GM23338 (cell line): ENCODE results near the gene TBC1D3H.
"Not testable (repeated sequence)": the region's sequence is repeated elsewhere in the genome, so short reads cannot be mapped to it uniquely, and the experiment has no call there.

Source experiments
- CREB1 ChIP-seq: fragments of 250-450 bp; sonication (Bioruptor Pico); IDR thresholded peaks from 2 replicates; pipeline ENCODE4 v1.5.0; 2020; ENCODE audit warnings: low read depth, mild to moderate bottlenecking, moderate library complexity
- EZH2 ChIP-seq: fragments of 200-600 bp; sonication (generic); IDR thresholded peaks from one replicate; pipeline ENCODE4 v1.8.0; 2017; ENCODE audit warnings: antibody characterized with exemption, mild to moderate bottlenecking, low read depth; ENCODE audit not compliant: unreplicated experiment
- EZH2phosphoT487 ChIP-seq: fragments of 200-600 bp; sonication (generic); IDR thresholded peaks from one replicate; pipeline ENCODE4 v1.8.1; 2018; ENCODE audit warnings: antibody characterized with exemption; ENCODE audit not compliant: unreplicated experiment
- JUNB ChIP-seq: IDR thresholded peaks from one replicate; pipeline ENCODE4 v1.6.1; 2016; ENCODE audit warnings: antibody characterized with exemption; ENCODE audit not compliant: unreplicated experiment
- NANOG ChIP-seq: IDR thresholded peaks from 2 replicates; pipeline ENCODE4 v1.6.1; 2016; ENCODE audit warnings: antibody characterized with exemption, borderline replicate concordance
- POLR2AphosphoS5 ChIP-seq: IDR thresholded peaks from 2 replicates; pipeline ENCODE4 v1.6.1; 2016; ENCODE audit warnings: antibody characterized with exemption, low read depth
- STAT1 ChIP-seq: IDR thresholded peaks from one replicate; pipeline ENCODE4 v1.6.1; 2016; ENCODE audit warnings: antibody characterized with exemption; ENCODE audit not compliant: unreplicated experiment
- ZNF114 ChIP-seq: fragments of 250-450 bp; sonication (Bioruptor Pico); IDR thresholded peaks from 2 replicates; pipeline ENCODE4 v1.5.0; 2020; ENCODE audit warnings: mild to moderate bottlenecking, moderate library complexity
- TF ChIP-seq, protein P1 (sequence below), 2 experiments: fragments of 200-600 bp in 1 of 2; sonication (generic) in 1 of 2; conservative IDR thresholded peaks; 2 replicates each; pipeline versions ENCODE4 v1.5.1 to v1.6.1; 2016 to 2017; ENCODE audit warnings: antibody characterized with exemption in 2 of 2, low read depth in 2 of 2, mild to moderate bottlenecking in 2 of 2, moderate library complexity in 1 of 2
- TF ChIP-seq, protein P2 (sequence below): IDR thresholded peaks from one replicate; pipeline ENCODE4 v1.6.1; 2018; ENCODE audit warnings: antibody characterized with exemption; ENCODE audit not compliant: unreplicated experiment
- TF ChIP-seq, protein P3 (sequence below): IDR thresholded peaks from 2 replicates; pipeline ENCODE4 v1.6.1; 2016; ENCODE audit warnings: antibody characterized with exemption

DNA sequence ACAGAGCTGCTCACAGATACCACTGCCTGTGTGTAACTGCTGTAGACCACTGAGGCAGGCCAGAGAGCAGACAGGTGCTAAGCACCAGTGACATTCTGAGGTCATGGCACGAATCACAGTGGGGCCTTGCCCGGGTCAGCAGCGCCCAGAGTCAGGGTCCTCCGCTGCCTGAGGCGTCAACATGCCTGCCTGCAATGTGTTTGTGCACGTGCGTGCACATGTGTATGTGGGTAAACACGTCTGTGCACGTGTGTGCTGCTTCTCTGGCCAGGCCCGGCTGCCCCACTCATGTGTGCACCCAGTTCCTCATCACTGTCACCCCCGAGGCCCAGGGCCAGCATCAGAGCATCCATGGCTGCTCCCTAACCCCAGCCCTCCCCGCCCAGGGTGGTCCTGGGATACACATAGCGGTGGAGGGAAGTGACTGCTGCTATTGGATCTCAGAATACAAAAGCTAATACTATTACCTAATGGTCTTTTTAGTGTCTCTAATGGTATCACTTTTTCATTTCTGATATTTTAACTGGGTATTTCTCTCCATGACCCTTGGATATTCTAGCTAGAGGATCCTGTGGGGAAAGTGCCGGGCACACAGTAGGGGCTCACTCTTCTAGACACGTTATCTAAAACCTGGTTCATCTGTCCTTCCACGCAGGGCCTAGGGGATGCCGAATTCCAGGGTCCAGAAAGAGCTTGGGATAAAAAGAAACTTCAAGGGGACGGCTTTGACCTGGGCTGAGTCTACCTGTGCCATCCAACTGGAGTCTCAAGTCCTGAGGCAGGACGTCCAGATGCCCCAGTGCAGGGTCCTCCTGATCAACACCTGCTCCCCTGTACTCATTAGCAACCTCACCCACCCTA, at the start of gene TBC1D3H:
- TF ChIP-seq EZH2phosphoT487; POLR2AphosphoS5; EZH2; ZNF114 (CRISPR knock-in tag); STAT1; CREB1 (CRISPR knock-in tag); NANOG; JUNB: not testable (repeated sequence)
- TF ChIP-seq, protein P1, sequence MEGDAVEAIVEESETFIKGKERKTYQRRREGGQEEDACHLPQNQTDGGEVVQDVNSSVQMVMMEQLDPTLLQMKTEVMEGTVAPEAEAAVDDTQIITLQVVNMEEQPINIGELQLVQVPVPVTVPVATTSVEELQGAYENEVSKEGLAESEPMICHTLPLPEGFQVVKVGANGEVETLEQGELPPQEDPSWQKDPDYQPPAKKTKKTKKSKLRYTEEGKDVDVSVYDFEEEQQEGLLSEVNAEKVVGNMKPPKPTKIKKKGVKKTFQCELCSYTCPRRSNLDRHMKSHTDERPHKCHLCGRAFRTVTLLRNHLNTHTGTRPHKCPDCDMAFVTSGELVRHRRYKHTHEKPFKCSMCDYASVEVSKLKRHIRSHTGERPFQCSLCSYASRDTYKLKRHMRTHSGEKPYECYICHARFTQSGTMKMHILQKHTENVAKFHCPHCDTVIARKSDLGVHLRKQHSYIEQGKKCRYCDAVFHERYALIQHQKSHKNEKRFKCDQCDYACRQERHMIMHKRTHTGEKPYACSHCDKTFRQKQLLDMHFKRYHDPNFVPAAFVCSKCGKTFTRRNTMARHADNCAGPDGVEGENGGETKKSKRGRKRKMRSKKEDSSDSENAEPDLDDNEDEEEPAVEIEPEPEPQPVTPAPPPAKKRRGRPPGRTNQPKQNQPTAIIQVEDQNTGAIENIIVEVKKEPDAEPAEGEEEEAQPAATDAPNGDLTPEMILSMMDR (conservative IDR thresholded peaks at IDR 0.05; ENCODE audit: low read depth in 2 of 2) = not testable (repeated sequence)
- TF ChIP-seq, protein P2, sequence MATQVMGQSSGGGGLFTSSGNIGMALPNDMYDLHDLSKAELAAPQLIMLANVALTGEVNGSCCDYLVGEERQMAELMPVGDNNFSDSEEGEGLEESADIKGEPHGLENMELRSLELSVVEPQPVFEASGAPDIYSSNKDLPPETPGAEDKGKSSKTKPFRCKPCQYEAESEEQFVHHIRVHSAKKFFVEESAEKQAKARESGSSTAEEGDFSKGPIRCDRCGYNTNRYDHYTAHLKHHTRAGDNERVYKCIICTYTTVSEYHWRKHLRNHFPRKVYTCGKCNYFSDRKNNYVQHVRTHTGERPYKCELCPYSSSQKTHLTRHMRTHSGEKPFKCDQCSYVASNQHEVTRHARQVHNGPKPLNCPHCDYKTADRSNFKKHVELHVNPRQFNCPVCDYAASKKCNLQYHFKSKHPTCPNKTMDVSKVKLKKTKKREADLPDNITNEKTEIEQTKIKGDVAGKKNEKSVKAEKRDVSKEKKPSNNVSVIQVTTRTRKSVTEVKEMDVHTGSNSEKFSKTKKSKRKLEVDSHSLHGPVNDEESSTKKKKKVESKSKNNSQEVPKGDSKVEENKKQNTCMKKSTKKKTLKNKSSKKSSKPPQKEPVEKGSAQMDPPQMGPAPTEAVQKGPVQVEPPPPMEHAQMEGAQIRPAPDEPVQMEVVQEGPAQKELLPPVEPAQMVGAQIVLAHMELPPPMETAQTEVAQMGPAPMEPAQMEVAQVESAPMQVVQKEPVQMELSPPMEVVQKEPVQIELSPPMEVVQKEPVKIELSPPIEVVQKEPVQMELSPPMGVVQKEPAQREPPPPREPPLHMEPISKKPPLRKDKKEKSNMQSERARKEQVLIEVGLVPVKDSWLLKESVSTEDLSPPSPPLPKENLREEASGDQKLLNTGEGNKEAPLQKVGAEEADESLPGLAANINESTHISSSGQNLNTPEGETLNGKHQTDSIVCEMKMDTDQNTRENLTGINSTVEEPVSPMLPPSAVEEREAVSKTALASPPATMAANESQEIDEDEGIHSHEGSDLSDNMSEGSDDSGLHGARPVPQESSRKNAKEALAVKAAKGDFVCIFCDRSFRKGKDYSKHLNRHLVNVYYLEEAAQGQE = not testable (repeated sequence)
- TF ChIP-seq, protein P3, sequence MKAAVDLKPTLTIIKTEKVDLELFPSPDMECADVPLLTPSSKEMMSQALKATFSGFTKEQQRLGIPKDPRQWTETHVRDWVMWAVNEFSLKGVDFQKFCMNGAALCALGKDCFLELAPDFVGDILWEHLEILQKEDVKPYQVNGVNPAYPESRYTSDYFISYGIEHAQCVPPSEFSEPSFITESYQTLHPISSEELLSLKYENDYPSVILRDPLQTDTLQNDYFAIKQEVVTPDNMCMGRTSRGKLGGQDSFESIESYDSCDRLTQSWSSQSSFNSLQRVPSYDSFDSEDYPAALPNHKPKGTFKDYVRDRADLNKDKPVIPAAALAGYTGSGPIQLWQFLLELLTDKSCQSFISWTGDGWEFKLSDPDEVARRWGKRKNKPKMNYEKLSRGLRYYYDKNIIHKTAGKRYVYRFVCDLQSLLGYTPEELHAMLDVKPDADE = not testable (repeated sequence)
